ENCODE measurements around the gene SLC1A2. TPM values are rescaled to one million over a fixed set of nuclear protein-coding genes. Genes with fewer than 3 reads are reported as not detected.
A peak's percentile ranks its signal among the peaks of the same experiment; 100 is the strongest.

SLC1A2 gene
- total RNA-seq, 2 experiments from 2014 or later, result not detected

GRCh38 chr11:35280727-35281126 lies 138.6 kb downstream of the SLC1A2 start:
- Mint-ChIP-seq H3K4me1 (peaks cover 19% of the 10 kb centered on the region), H3K27me3 (no peaks in the 10 kb centered on the region), H3K9me3 (ENCODE audit: low read depth) (no peaks in the 10 kb centered on the region), H3K36me3 (ENCODE audit: low read depth) (no peaks in the 10 kb centered on the region), H3K4me3 (no peak overlapping the region), H3K27ac (no peak overlapping the region)
- POLR2A ChIA-PET, result no interaction called here
- CTCF ChIA-PET, result interaction anchor here (0.6 kb wide), 1 partner anchor 440 kb away, joined by 3 read pairs; no protein-coding TSS in a partner anchor
- intact Hi-C loops (cut with DNase I, micrococcal nuclease), result no loop called here
- no peak for ATAC-seq
- DNase-seq, result no peak

GRCh38 chr11:35277827-35278226 lies 141.5 kb downstream of the SLC1A2 start:
- intact Hi-C loops (cut with DNase I, micrococcal nuclease), result no loop called here
- DNase-seq (no peak), ATAC-seq (no peak)
- POLR2A ChIA-PET, result no interaction called here
- H3K27ac Mint-ChIP-seq, result no peak overlapping the region
- CTCF ChIA-PET, result no interaction called here
- H3K27me3 Mint-ChIP-seq, result peaks cover 2% of the 10 kb centered on the region
- no peak overlapping the region for H3K4me3 Mint-ChIP-seq
- peaks cover 38% of the 10 kb centered on the region for H3K4me1 Mint-ChIP-seq
- H3K36me3 Mint-ChIP-seq (ENCODE audit: low read depth), result no peaks in the 10 kb centered on the region
- no peaks in the 10 kb centered on the region for H3K9me3 Mint-ChIP-seq (ENCODE audit: low read depth)

GRCh38 chr11:35276396-35277145 lies 142.8 kb downstream of the SLC1A2 start:
- Mint-ChIP-seq H3K36me3 (ENCODE audit: low read depth) (no peaks in the 10 kb centered on the region), H3K4me1 (peaks cover 42% of the 10 kb centered on the region), H3K27me3 (peaks cover 2% of the 10 kb centered on the region), H3K4me3 (no peak overlapping the region), H3K27ac (peak overlapping the region; percentile 17), H3K9me3 (ENCODE audit: low read depth) (no peaks in the 10 kb centered on the region)
- intact Hi-C loops (cut with DNase I, micrococcal nuclease), result no loop called here
- ATAC-seq (peak; percentile 71), DNase-seq (peak; percentile 58)
- ChIA-PET CTCF (interaction anchor here (0.5 to 1.0 kb wide), 4 partner anchors 11 to 1289 kb away, joined by 3 read pairs; no protein-coding TSS in a partner anchor), POLR2A (no interaction called here)

GRCh38 chr11:35275786-35276170 lies 143.6 kb downstream of the SLC1A2 start:
- H3K4me3 Mint-ChIP-seq, result no peak overlapping the region
- CTCF ChIA-PET, result interaction anchor here (0.7 to 1.0 kb wide), 3 partner anchors 11 to 34 kb away, joined by 3 read pairs; no protein-coding TSS in a partner anchor
- ATAC-seq (no peak), DNase-seq (no peak)
- H3K4me1 Mint-ChIP-seq, result peaks cover 46% of the 10 kb centered on the region
- no peaks in the 10 kb centered on the region for H3K36me3 Mint-ChIP-seq (ENCODE audit: low read depth)
- no peak overlapping the region for H3K27ac Mint-ChIP-seq
- H3K27me3 Mint-ChIP-seq, result peaks cover 2% of the 10 kb centered on the region
- POLR2A ChIA-PET, result no interaction called here
- intact Hi-C loops (cut with DNase I, micrococcal nuclease), result no loop called here
- no peaks in the 10 kb centered on the region for H3K9me3 Mint-ChIP-seq (ENCODE audit: low read depth)

- DNase-seq, result no peak
- ChIA-PET POLR2A (interaction anchor here (0.6 kb wide), 1 partner anchor 1927 kb away, joined by 3 read pairs; no protein-coding TSS in a partner anchor), CTCF (interaction anchor here (0.8 kb wide), 1 partner anchor 33 kb away, joined by 3 read pairs; no protein-coding TSS in a partner anchor)
- peaks cover 2% of the 10 kb centered on the region for H3K27me3 Mint-ChIP-seq
- H3K27ac Mint-ChIP-seq, result no peak overlapping the region
- no peak for ATAC-seq
- H3K4me1 Mint-ChIP-seq, result peaks cover 46% of the 10 kb centered on the region
- H3K36me3 Mint-ChIP-seq (ENCODE audit: low read depth), result no peaks in the 10 kb centered on the region
- intact Hi-C loops (cut with DNase I, micrococcal nuclease), result no loop called here
- no peaks in the 10 kb centered on the region for H3K9me3 Mint-ChIP-seq (ENCODE audit: low read depth)
- no peak overlapping the region for H3K4me3 Mint-ChIP-seq
Observed at GRCh38 chr11:35274909-35275785, 144.2 kb downstream of the SLC1A2 start.

GRCh38 chr11:35272391-35272902 lies 146.9 kb downstream of the SLC1A2 start:
- peak overlapping the region; percentile 16 for H3K4me3 Mint-ChIP-seq
- H3K27ac Mint-ChIP-seq, result peak overlapping the region; percentile 81
- DNase-seq (peak; percentile 65), ATAC-seq (peak; percentile 84)
- ChIA-PET POLR2A (interaction anchor here (0.7 to 1.0 kb wide), 2 partner anchors 107 to 122 kb away, joined by 3 to 4 read pairs; no protein-coding TSS in a partner anchor), CTCF (interaction anchor here (0.5 to 1.6 kb wide), 5 partner anchors 23 to 1511 kb away, joined by 3 to 7 read pairs (median 3); no protein-coding TSS in a partner anchor)
- no peaks in the 10 kb centered on the region for H3K36me3 Mint-ChIP-seq (ENCODE audit: low read depth)
- H3K27me3 Mint-ChIP-seq, result peaks cover 2% of the 10 kb centered on the region
- H3K4me1 Mint-ChIP-seq, result peaks cover 46% of the 10 kb centered on the region
- H3K9me3 Mint-ChIP-seq (ENCODE audit: low read depth), result no peaks in the 10 kb centered on the region
- intact Hi-C loops (cut with DNase I, micrococcal nuclease), result loop anchor here (1.0 to 2.0 kb wide), 2 partner anchors 64 to 65 kb away; no protein-coding TSS in a partner anchor

GRCh38 chr11:35271031-35271430 lies 148.3 kb downstream of the SLC1A2 start:
- DNase-seq (no peak), ATAC-seq (no peak)
- ChIA-PET CTCF (no interaction called here), POLR2A (no interaction called here)
- Mint-ChIP-seq H3K27ac (no peak overlapping the region), H3K9me3 (ENCODE audit: low read depth) (no peaks in the 10 kb centered on the region), H3K27me3 (peaks cover 2% of the 10 kb centered on the region), H3K4me3 (no peak overlapping the region), H3K4me1 (peaks cover 43% of the 10 kb centered on the region), H3K36me3 (ENCODE audit: low read depth) (no peaks in the 10 kb centered on the region)
- intact Hi-C loops (cut with DNase I, micrococcal nuclease), result no loop called here

GRCh38 chr11:35270342-35270741 lies 149.0 kb downstream of the SLC1A2 start:
- Mint-ChIP-seq H3K4me1 (peaks cover 40% of the 10 kb centered on the region), H3K27ac (no peak overlapping the region), H3K4me3 (no peak overlapping the region), H3K9me3 (ENCODE audit: low read depth) (no peaks in the 10 kb centered on the region), H3K27me3 (peaks cover 2% of the 10 kb centered on the region), H3K36me3 (ENCODE audit: low read depth) (no peaks in the 10 kb centered on the region)
- intact Hi-C loops (cut with DNase I, micrococcal nuclease), result no loop called here
- ChIA-PET POLR2A (no interaction called here), CTCF (no interaction called here)
- no peak for ATAC-seq
- no peak for DNase-seq

- intact Hi-C loops (cut with DNase I, micrococcal nuclease), result no loop called here
- H3K36me3 Mint-ChIP-seq (ENCODE audit: low read depth), result no peaks in the 10 kb centered on the region
- ChIA-PET CTCF (interaction anchor here (0.6 to 0.7 kb wide), 4 partner anchors 26 to 236 kb away, joined by 3 read pairs; no protein-coding TSS in a partner anchor), POLR2A (no interaction called here)
- no peaks in the 10 kb centered on the region for H3K9me3 Mint-ChIP-seq (ENCODE audit: low read depth)
- no peak overlapping the region for H3K27ac Mint-ChIP-seq
- no peaks in the 10 kb centered on the region for H3K27me3 Mint-ChIP-seq
- DNase-seq (no peak), ATAC-seq (no peak)
- H3K4me1 Mint-ChIP-seq, result peaks cover 18% of the 10 kb centered on the region
- H3K4me3 Mint-ChIP-seq, result no peak overlapping the region
Observed at GRCh38 chr11:35267504-35267903, 151.9 kb downstream of the SLC1A2 start.

- H3K27me3 Mint-ChIP-seq, result no peaks in the 10 kb centered on the region
- no peak overlapping the region for H3K27ac Mint-ChIP-seq
- POLR2A ChIA-PET, result no interaction called here
- no peak for DNase-seq
- intact Hi-C loops (cut with DNase I, micrococcal nuclease), result no loop called here
- CTCF ChIA-PET, result interaction anchor here (1.1 kb wide), 2 partner anchors 104 to 824 kb away, joined by 3 read pairs; no protein-coding TSS in a partner anchor
- no peak for ATAC-seq
- peaks cover 5% of the 10 kb centered on the region for H3K4me1 Mint-ChIP-seq
- no peaks in the 10 kb centered on the region for H3K9me3 Mint-ChIP-seq (ENCODE audit: low read depth)
- no peaks in the 10 kb centered on the region for H3K36me3 Mint-ChIP-seq (ENCODE audit: low read depth)
- no peak overlapping the region for H3K4me3 Mint-ChIP-seq
Observed at GRCh38 chr11:35265755-35266454, 153.5 kb downstream of the SLC1A2 start.

GRCh38 chr11:35262735-35263134 lies 156.6 kb downstream of the SLC1A2 start:
- no peak overlapping the region for H3K4me3 Mint-ChIP-seq

More at GRCh38 chr11:35262735-35263134, 156.6 kb downstream of the SLC1A2 start:
- CTCF ChIA-PET, result no interaction called here
- DNase-seq (no peak), ATAC-seq (no peak)
- intact Hi-C loops (cut with DNase I, micrococcal nuclease), result no loop called here
- no peak overlapping the region for H3K27ac Mint-ChIP-seq
- POLR2A ChIA-PET, result no interaction called here
- peaks cover 6% of the 10 kb centered on the region for H3K4me1 Mint-ChIP-seq
- H3K27me3 Mint-ChIP-seq, result no peaks in the 10 kb centered on the region
- H3K36me3 Mint-ChIP-seq (ENCODE audit: low read depth), result no peaks in the 10 kb centered on the region
- H3K9me3 Mint-ChIP-seq (ENCODE audit: low read depth), result no peaks in the 10 kb centered on the region

Data from activated CD4-positive, alpha-beta T cell treated with anti-CD3 and anti-CD28 coated beads for 36 hours (primary cell).